ENCODE data around the gene CLINT1.

DNA sequence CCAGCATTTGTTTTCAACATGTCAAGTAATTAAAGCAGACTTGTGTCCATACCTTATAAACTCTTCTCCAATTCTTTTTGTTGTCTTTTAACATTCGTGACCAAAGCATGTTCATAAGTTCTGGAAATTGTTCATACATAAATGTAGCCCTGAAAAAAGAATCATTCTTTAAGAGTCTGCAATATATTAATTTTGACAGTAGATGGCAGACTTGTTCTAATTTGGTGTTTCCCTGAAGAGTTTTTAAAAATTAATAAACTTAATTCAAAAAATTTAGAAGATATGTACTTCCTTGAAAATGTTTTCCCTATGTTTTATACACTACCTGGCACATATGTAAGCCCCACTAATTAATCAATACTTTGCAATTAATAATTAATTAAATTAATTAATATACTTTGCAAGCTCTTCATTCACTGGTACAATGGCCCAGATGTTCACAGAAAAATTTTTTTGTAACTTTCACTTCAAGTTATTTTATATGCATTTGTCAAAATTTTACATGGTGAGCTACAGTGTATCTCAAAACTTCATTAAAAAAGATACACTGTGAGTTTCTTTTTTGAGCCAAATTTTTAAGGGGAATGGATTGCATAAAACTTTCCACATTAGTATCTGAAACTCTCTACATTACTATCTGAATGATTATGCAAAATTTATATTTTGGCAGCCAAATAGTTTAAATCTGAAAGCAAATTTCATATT lies 42.1 kb downstream of the CLINT1 start:
- TF ChIP-seq, protein P1, sequence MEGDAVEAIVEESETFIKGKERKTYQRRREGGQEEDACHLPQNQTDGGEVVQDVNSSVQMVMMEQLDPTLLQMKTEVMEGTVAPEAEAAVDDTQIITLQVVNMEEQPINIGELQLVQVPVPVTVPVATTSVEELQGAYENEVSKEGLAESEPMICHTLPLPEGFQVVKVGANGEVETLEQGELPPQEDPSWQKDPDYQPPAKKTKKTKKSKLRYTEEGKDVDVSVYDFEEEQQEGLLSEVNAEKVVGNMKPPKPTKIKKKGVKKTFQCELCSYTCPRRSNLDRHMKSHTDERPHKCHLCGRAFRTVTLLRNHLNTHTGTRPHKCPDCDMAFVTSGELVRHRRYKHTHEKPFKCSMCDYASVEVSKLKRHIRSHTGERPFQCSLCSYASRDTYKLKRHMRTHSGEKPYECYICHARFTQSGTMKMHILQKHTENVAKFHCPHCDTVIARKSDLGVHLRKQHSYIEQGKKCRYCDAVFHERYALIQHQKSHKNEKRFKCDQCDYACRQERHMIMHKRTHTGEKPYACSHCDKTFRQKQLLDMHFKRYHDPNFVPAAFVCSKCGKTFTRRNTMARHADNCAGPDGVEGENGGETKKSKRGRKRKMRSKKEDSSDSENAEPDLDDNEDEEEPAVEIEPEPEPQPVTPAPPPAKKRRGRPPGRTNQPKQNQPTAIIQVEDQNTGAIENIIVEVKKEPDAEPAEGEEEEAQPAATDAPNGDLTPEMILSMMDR (IDR thresholded peaks at IDR 0.05): peak; percentile 45 to 50
- no peak for TF ChIP-seq EP300 (IDR thresholded peaks at IDR 0.05)

All from suprapubic skin (tissue), 3 donors.